Activated naive CD8-positive, alpha-beta T cell (primary cell): ENCODE measurements around the gene FKRP.
"Not testable (repeated sequence)": the region's sequence is repeated elsewhere in the genome, so short reads cannot be mapped to it uniquely, and the experiment has no call there.

Experiments
- H3K27ac Mint-ChIP-seq: one replicate; pipeline ENCODE4 v1.8.0; 2021; ENCODE audit warnings: mixed read lengths
- H3K27me3 Mint-ChIP-seq: one replicate; pipeline ENCODE4 v1.8.0; 2021; ENCODE audit warnings: mixed read lengths
- H3K36me3 Mint-ChIP-seq: one replicate; pipeline ENCODE4 v1.8.0; 2021; ENCODE audit warnings: mixed read lengths
- H3K4me1 Mint-ChIP-seq: one replicate; pipeline ENCODE4 v1.8.0; 2021; ENCODE audit warnings: low read depth, mixed read lengths
- H3K4me3 Mint-ChIP-seq: one replicate; pipeline ENCODE4 v1.8.0; 2021; ENCODE audit warnings: mild to moderate bottlenecking, mixed read lengths
- H3K9me3 Mint-ChIP-seq: one replicate; pipeline ENCODE4 v1.8.0; 2021; ENCODE audit warnings: low read depth, mixed read lengths

Gene FKRP

DNA sequence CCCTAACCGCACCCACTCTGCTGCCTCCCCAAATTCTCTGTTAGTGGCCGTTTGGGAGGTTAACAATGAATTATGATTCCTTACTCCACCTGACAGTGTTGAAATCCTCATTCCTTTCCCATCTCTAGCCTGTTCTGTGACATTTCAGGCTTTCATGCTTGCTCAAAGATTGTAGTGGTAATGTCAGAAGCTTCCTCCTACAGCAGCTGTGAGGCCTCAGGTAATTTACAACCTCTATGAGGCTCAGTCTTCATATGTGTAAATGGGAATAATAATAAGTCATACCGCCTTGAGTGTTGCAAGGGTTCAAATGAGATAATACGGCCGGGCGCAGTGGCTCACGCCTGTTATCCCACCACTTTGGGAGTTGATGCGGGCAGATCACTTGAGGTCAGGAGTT, 43.5 kb downstream of the FKRP start:
- Mint-ChIP-seq H3K27ac (peak overlapping the region; percentile 58), H3K4me1 (peaks cover 31% of the 10 kb centered on the region), H3K27me3 (no peaks in the 10 kb centered on the region), H3K36me3 (peaks cover 12% of the 10 kb centered on the region), H3K9me3 (no peaks in the 10 kb centered on the region), H3K4me3 (no peak overlapping the region)

DNA sequence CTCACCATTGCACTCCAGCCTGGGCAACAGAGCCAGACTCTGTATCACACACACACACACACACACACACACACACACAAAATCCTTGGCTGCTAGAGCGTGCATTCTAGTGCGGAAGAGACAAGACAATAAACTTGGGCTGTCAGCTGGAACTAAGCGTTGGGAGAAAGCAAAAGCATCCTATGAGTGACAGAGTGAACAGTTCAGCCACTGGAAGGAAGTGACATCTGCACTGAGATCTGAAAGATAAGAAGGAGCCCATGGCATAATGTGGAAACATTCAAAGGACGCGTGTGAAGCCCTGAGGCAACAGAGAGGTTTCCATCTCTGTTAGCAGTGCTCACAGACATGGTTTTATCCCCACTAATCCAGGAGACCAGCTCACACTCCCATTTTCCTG, 46.1 kb downstream of the FKRP start:
- H3K4me1 Mint-ChIP-seq: peaks cover 19% of the 10 kb centered on the region
- no peak overlapping the region for H3K4me3 Mint-ChIP-seq
- H3K9me3 Mint-ChIP-seq: no peaks in the 10 kb centered on the region
- H3K27me3 Mint-ChIP-seq: no peaks in the 10 kb centered on the region
- H3K27ac Mint-ChIP-seq: no peak overlapping the region
- H3K36me3 Mint-ChIP-seq: peaks cover 2% of the 10 kb centered on the region

DNA sequence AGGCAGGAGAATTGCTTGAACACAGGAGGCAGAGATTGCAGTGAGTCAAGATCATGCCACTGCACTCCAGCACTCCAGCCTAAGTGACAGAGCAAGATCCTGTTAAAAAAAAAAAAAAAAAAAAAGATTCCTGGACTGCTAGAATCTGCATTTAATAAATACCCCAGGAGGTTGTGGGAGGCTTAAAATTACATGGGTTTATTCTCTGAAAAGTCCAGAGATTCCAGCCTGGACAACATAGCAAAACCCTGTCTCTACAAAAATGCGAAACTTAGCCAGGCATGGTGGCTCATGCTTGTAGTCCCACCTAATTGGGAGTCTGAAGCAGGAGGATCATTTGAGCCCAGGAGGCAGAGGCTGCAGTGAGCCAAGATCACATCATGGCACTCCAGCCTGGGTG, 52.0 kb downstream of the FKRP start:
- H3K27me3 Mint-ChIP-seq: no peaks in the 10 kb centered on the region
- no peak overlapping the region for H3K4me3 Mint-ChIP-seq
- H3K4me1 Mint-ChIP-seq: no peaks in the 10 kb centered on the region
- no peaks in the 10 kb centered on the region for H3K36me3 Mint-ChIP-seq
- no peaks in the 10 kb centered on the region for H3K9me3 Mint-ChIP-seq
- no peak overlapping the region for H3K27ac Mint-ChIP-seq

DNA sequence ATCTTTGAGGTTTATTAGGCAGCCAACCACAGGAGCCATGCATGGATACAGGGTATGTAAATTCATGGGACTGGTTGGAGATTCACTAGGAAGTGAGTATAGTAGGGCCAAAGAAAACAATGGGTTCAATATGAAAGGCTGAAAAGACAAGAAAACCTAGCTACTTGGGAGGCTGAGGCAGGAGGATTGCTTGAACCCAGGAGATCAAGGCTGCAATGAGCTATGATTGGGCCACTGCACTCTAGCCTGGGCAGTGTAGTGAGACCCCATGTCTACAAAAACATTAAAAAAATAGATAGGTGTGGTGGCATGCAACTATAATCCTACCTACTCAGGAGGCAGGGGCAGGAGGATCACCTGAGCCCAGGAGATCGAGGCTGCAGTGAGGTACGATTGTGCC, 52.9 kb downstream of the FKRP start:
- H3K4me3 Mint-ChIP-seq: no peak overlapping the region
- no peaks in the 10 kb centered on the region for H3K27me3 Mint-ChIP-seq
- no peak overlapping the region for H3K27ac Mint-ChIP-seq
- no peaks in the 10 kb centered on the region for H3K36me3 Mint-ChIP-seq
- no peaks in the 10 kb centered on the region for H3K9me3 Mint-ChIP-seq
- H3K4me1 Mint-ChIP-seq: no peaks in the 10 kb centered on the region

DNA sequence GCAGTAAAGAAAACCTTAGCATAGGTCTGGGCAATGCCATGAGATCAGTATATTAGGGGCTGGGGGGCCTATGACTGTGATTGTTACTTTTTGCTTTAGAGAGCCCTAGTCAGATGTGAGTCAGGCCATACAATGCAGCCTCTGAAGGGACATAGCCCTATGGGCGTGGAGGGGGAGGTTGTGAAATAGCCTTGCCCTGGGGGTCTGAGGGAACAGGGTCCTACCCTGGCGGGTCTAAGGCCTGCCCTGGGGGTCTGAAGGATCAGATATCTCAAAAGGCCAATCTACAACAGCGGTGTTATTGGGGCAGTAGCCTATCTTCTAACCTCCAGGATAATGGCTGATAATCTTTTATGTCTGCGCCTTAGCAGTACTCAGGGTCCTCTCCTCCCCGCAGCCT, 56.3 kb downstream of the FKRP start:
- Mint-ChIP-seq H3K4me1 (no peaks in the 10 kb centered on the region), H3K27ac (no peak overlapping the region), H3K9me3 (no peaks in the 10 kb centered on the region)

DNA sequence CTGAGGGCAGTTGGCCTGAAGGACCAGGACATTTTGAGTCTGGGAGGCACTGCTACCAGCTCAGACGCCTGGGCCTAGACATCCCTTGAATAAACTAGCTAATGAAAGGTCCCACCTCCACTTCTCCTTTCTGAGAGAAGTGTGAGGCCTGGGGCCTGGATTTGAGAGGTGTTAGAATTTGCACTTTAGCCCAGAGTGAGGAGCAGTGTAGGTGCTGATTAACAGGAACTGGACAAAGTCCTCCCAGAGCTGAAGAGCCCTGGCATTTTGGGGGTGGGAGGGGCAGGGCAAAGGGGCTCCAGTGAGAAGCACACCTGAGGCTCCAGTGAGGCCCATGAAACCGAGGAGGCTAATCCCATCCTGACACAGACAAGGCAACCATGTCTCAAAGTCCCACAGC, 57.7 kb downstream of the FKRP start:
- Mint-ChIP-seq H3K27me3 (no peaks in the 10 kb centered on the region), H3K4me1 (no peaks in the 10 kb centered on the region), H3K4me3 (no peak overlapping the region), H3K9me3 (no peaks in the 10 kb centered on the region), H3K27ac (no peak overlapping the region), H3K36me3 (no peaks in the 10 kb centered on the region)

More for the DNA sequence above, 56.3 kb downstream of the FKRP start:
- no peak overlapping the region for H3K4me3 Mint-ChIP-seq
- no peaks in the 10 kb centered on the region for H3K36me3 Mint-ChIP-seq
- no peaks in the 10 kb centered on the region for H3K27me3 Mint-ChIP-seq

DNA sequence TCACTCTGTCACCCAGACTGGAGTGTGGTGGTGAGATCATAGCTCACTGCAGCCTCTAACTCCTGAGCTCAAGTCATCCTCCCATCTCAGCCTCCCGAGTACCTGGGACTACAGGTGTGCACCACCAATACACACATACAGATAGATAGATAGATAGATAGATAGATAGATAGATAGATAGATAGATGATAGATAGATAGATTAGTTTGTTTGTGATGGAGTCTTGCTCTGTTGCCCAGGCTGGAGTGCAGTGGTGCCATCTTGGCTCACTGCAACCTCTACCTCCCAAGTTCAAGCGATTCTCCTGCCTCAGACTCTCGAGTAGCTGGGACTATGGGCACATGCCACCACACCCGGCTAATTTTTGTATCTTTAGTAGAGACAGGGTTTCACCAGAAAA, 58.6 kb downstream of the FKRP start:
- H3K36me3 Mint-ChIP-seq, H3K9me3 Mint-ChIP-seq, H3K27me3 Mint-ChIP-seq, H3K27ac Mint-ChIP-seq, H3K4me1 Mint-ChIP-seq, H3K4me3 Mint-ChIP-seq: not testable (repeated sequence)

DNA sequence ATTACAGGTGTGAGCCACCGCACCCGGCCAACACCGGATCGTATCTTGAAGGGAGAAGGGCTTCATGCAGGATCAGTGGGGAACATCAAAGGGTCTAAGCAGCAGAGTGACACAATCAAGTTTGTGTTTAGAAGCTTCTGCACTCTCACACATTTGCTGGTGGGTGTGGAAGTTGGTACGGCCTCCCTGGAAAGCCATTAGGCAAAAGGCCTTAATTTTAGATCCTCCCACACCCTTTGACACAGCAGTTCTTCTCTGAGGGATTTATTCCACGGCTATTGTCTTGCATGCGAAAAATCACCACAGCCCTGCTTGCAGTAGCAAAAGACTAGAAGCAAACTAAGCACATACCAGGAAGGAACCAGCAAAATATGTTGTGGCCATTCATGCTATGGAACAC, 60.8 kb downstream of the FKRP start:
- Mint-ChIP-seq H3K27me3 (no peaks in the 10 kb centered on the region), H3K4me3 (no peak overlapping the region), H3K9me3 (no peaks in the 10 kb centered on the region), H3K36me3 (no peaks in the 10 kb centered on the region), H3K27ac (no peak overlapping the region), H3K4me1 (no peaks in the 10 kb centered on the region)
